Smooth muscle cell of trachea (primary cell): ENCODE data around the gene MARCHF6. TPM values are rescaled to one million over a fixed set of nuclear protein-coding genes. Genes with fewer than 3 reads are reported as not detected.

Experiments
- total RNA-seq: library from RNA; depleted of rRNA; stranded (reverse); fragments of >200 nt; gene quantifications from 2 replicates; pipeline ENCODE4 v1.2.1, GENCODE V29; 2014

MARCHF6 gene, protein sequence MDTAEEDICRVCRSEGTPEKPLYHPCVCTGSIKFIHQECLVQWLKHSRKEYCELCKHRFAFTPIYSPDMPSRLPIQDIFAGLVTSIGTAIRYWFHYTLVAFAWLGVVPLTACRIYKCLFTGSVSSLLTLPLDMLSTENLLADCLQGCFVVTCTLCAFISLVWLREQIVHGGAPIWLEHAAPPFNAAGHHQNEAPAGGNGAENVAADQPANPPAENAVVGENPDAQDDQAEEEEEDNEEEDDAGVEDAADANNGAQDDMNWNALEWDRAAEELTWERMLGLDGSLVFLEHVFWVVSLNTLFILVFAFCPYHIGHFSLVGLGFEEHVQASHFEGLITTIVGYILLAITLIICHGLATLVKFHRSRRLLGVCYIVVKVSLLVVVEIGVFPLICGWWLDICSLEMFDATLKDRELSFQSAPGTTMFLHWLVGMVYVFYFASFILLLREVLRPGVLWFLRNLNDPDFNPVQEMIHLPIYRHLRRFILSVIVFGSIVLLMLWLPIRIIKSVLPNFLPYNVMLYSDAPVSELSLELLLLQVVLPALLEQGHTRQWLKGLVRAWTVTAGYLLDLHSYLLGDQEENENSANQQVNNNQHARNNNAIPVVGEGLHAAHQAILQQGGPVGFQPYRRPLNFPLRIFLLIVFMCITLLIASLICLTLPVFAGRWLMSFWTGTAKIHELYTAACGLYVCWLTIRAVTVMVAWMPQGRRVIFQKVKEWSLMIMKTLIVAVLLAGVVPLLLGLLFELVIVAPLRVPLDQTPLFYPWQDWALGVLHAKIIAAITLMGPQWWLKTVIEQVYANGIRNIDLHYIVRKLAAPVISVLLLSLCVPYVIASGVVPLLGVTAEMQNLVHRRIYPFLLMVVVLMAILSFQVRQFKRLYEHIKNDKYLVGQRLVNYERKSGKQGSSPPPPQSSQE
- total RNA-seq, result 79.7 and 82.5 TPM in 2 replicates

DNA sequence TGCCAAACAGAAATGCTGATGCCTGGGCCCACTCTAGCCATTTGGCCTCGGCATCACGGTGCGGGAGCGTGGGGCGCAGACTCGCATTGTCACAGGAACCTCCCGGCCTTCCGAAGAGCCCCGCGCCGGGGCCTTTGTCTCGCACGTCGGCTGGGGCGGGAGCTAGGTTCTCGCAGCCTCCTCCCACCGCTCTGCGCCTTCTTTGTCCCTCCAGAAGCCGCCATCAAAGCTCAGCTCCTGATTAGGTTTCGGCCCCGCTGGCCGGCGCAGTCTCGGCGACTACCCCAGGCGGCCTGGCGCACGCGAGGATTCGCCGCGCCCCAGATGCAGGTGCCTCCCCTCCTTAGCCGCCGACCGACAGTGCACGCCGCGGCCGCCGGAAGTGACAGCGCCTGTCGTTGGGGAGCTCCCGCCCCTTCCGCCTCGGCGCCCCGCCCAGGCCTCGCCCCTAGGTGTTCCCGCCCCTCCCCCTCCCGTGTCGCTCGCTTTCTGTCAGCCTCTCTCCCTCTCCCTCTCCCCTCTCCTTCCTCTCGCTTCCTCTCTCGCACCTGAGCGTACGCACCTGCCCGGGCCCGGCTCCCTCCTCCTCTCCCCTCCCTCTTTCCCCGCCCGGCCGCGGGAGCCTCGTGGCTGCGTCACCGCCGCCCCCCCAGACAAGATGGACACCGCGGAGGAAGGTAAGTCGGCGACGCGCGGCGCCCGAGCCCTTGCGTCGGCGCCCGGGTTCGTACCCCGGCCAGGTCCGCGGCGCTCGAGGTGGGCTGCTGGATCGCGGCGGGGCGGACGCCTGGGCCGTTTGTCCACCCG, at the start of gene MARCHF6:
Gene MARCHF6, plus strand, starts transcription at position 455 of the 807 bp plus-strand sequence. Its CDS starts 204 bp downstream, at position 659.

DNA sequence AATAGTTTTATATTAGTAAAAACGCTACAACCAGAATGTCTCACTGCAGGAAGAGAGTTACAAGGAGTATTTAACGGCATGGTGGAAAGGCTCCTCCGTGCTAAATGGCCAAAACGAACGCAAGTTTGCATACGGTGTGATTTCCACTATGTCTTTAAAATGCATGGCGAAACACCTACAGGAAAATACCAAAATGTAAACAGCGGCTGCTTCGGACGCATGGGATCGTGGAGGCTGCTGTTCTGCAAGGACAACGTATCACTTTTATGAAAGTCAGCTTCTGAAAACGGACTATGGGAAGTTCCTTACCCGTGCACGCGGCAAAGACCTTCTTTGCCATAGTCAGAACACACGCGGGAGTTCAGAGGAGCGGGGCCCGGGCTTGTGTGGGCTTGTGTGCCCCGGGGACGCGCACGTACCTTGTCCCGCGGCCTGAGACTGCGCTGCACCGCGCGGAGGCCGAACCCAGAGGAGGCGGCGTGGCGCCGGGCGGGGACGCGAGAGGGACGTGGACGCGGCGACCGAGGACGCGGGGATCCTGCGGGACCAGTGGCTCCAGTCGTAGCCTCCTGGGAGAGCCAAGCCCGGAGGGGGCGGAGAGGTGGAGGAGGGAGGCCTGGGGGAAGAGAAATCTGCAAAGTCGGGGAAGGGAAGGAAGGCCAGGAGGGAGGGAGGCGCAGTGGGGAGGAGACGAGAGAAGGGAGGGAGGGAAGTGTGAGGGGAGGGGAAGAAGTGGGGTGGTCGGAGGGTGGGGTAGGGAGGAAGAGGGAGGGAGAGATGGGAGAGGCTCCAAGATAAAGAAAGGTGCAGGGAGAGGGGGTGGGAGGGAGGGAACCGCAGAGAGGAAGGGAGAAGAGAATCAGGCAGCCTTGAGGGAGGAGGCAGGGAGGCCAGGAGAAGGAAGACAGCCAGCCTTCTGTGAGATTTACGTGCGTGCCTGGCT, 46.0 kb upstream of the MARCHF6 start, which contains the start of gene CMBL:
Gene CMBL, minus strand, starts transcription at position 697 of the 943 bp plus-strand sequence. CDS start 17,140 bp downstream, outside the sequence.

Other genes with a start within 250 kb of the MARCHF6 start
- 15.2 and 26.8 TPM in 2 replicates for gene ATPSCKMT, start 103.8 kb upstream of the MARCHF6 start, total RNA-seq
- 307 and 516 TPM in 2 replicates for gene CCT5, start 103.4 kb upstream of the MARCHF6 start, total RNA-seq
- gene CMBL, start 45.8 kb upstream of the MARCHF6 start, total RNA-seq, result 12.8 and 24.0 TPM in 2 replicates
- 0.29 and 0.66 TPM in 2 replicates for gene ROPN1L, start 88.2 kb downstream of the MARCHF6 start, total RNA-seq
- gene ANKRD33B, start 210.4 kb downstream of the MARCHF6 start, total RNA-seq, result 2.6 and 25.0 TPM in 2 replicates